ENCODE results near the gene RHOH.

RHOH gene

DNA sequence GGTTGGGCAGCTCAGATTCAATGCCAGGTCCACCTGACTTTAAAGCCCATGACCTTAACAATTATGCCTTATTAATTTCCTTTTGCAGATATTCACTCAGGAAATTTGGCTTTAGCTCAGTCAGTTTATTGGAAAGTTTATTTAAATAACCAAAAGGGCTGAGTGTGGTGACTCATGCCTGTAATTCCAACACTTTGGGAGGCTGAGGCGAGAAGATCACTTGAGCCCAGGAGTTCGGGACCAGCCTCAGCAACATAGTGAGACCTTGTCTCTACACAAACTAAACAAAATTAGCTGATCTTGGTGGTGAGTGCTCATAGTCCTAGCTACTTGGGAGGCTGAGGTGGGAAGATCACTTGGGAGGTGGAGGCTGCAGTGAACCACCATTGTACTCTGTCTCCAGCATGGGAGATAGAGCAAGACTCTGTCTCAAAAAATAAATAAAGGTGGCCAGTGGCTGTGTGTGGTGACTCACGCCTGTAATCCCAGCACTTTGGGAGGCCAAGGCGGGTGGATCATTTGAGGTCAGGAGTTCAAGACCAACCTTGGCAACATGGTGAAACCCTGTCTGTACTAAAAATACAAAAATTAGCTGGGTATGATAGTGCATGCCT lies 43.3 kb downstream of the RHOH start:
- DNase-seq: no peak

DNA sequence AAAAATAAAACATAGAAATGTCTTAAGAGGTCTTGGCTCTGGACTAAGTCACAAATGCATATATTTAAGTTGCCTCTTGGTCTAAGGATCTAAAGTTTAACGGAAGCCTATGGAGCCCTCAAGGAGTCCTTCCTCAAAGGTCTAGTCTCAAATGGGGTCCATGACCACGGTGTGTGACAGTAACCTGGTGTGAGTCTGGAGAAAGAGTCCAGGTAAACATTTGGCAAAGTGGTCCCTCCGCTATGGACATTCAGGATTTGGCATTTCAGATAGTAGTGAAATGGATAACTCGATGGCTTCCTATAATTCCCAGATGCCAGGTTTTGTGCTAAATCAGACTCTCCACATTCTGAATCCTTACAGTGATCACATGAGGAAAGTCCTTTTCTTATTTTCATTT lies 44.2 kb downstream of the RHOH start:
- DNase-seq: no peak

DNA sequence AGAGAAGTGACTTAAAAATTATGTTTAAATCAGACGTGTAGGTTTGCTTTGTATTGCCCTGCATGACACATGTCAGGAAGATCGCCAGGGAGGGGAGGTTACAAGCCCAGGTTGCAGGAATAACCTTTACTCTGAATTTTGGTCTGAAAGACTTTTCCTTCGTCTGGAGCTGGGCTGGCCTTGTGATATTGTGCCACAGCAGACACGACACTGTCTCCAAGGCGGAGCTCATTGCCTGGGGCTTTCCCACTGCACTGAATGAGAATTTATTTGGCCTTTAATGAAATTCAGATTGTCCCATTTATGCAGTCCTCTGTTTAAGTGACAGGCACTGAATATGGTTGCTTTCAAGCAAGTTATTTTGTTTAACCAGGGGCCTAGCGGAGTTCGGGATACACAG lies 45.1 kb downstream of the RHOH start:
- no peak for DNase-seq

DNA sequence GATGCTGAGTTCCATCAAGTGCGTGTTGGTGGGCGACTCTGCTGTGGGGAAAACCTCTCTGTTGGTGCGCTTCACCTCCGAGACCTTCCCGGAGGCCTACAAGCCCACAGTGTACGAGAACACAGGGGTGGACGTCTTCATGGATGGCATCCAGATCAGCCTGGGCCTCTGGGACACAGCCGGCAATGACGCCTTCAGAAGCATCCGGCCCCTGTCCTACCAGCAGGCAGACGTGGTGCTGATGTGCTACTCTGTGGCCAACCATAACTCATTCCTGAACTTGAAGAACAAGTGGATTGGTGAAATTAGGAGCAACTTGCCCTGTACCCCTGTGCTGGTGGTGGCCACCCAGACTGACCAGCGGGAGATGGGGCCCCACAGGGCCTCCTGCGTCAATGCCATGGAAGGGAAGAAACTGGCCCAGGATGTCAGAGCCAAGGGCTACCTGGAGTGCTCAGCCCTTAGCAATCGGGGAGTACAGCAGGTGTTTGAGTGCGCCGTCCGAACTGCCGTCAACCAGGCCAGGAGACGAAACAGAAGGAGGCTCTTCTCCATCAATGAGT lies 46.6 kb downstream of the RHOH start:
- no peak for DNase-seq

DNA sequence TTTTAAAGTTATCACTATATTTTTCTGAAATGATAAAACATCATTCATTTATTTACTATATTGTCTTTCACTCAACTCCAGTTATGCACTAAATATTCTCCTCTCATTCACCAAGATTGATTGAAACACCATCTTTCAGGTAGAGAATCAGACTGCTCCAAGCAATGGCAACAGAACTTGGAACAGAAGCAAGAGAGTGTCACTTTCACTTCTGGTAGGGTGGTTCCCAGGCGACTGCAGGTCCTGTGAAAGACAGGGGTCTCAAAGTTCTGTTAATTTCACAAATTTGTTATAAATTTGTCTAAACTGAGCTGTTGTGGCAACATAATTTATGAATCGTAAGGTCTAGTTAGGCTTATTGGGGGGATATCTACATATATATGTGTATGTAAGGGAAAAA lies 47.8 kb downstream of the RHOH start:
- no peak for DNase-seq

DNA sequence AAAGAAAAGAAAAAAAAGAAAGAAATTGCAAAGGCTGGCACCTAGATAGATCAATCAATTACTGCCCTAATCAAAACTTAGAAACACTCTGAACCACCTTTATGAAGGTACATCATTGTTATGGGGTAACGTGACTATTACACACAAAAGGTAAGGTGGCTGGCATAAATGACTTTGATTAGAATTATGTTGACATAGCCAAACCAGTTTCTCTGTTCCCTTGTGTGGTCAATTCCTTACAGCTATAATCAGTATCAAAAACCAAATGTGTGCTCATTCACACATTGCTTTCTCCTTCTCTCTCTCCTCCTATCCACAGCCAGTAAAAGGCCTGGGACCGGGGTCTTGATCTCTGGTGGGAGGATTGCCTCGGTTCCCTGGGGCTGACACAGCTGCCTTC lies 48.7 kb downstream of the RHOH start:
- DNase-seq: no peak

DNA sequence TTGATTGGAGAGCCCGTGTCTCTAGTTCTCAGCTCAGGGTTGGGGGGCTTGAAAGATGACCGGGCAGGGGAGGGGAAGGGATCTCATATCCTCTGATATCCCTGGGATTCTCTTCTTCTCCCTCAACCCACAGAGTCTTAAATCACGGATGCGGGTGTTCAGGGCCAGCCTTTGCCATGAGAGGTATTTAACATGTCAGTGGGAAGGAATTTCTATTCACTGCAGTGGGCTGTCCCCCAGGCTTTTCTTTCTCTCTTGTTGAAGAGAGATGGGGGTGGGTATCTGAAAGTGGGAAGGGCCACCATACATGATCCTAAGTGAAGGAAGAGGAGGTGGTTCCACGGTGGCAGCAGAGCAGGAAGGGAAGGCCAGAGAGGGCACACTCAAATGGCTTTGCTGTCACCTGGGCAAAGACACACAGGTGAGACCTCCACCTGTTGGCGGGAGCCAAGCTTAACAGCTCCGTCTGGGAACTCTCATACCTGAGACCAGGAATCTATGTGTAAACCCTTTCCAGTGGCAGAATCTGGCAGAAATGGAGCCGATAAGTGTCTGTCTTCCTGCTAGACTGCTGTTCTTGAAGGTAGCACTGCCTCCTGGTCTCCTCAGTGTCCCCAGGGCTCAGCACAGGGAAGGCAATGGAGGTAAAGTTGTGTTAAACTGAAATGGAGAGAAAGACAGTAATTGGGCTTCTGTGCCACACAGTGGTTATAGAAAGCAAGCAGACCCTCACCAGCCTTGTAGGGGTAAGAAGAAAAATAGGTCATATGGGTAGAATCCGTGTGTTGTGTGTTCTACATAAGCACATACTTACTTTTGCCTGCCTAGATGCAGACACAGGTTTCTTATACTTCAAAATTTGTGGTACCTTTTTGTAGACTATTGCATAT lies 49.4 kb downstream of the RHOH start:
- DNase-seq: no peak

DNA sequence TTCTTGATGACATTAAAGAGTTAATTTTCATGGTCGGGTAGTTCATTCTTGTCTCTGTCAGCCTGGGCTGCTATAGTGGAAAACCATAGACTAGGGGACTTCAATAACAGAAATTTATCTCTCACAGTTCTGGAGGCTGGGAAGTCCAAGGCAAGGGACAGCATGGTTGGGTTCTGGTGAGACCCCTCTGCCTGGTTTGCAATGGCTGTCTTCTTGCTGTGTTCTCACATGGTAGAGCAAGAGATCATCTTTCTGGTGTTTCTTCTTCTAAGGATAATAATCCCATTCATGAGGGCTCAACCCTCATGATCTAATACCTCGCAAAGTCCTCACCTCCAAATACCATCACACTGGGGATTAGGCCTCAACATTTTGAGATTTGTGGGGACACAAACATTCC lies 50.1 kb downstream of the RHOH start:
- no peak for DNase-seq

DNA sequence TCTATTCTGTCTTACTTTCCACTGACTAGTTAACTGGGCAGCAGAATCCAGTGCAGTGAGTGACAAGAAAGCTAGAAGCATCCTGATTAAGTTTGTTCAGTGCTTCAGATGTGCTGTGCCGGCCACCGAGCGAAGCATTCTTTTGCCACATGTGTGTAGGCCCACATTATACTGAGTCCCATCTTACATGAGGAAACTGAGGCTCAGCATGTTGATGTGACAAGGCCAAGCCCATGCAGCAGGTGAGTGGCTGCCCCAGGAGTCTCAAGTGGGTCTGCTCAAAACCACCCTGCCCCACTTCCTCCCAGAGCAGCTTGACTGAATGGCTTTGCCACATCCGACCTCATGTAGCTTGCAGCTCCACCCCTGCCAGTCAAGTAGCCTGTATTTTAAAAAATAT lies 50.5 kb downstream of the RHOH start:
- no peak for DNase-seq

DNA sequence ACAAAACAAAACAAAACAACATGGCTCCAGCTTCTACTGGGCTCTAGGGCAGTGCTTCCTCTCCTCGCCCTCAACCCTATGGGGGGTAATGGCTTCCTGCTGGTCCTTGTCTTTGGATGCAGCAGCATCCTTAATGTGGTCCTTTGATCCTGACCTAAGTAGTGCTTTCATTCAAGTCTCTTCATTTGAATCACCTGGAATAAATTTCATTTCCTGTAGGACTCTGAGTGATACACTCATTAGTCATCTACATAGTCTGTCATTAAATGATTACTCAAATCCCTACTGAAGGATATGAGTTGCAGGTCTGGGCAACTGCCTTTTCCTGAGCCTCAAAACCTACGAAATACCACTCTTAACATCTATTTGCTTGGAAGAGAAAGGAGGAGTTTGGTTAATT lies 54.5 kb downstream of the RHOH start:
- DNase-seq: no peak

DNA sequence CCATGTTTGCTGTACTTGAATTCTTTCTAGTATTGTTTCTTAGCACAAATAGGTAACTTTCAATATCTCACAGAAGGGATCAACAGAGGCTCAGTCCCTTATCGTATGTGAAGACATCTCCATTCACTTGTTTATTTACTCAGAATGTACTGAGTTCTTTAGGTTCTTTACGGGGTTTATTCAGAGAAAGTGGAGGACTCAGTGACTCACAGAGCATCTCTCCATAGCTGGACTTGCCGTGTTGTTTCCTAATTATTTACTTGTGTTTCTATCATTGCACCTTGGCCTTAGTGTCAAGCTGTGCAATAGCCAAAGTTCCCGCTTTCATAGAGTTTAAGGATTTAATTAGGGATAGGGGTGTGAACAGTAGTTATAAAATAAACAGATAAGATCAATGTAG lies 57.1 kb downstream of the RHOH start:
- DNase-seq: no peak

DNA sequence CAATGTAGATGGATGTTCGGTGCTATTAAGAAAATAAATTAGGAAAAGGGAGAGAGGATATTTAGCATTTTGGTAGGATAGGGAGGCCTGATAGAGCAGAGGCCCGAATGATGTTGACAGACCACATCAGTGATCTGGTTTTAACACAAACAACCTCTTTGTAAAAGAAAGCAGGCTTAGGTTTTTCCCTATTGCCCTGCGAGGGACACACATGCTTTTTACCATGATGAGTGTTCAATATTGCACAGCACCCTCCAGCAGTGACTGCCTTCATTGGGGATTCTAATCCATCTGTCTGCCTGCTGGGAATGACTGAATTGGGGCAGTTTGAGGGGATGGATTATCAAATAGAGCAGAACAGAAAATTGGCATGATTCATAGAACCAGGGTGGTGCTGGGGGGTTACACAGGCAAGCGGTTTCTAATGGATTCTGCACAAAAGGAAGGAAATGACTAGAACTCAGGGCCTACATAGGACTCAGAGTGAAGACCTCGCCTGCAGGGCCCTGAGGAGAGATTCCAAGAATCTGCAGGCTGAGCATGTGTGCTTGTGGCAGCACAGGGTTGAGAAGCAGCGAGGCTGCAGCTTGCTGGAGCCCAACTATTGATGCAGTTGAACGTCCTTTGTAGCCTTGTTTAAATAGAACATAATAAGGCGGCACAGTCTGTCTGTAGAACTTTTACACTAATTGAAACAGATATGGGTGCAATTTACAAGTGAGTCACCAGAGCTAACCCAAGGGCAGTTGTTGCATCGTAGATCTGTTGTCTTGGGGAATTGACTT lies 58.0 kb downstream of the RHOH start:
- DNase-seq: no peak

DNA sequence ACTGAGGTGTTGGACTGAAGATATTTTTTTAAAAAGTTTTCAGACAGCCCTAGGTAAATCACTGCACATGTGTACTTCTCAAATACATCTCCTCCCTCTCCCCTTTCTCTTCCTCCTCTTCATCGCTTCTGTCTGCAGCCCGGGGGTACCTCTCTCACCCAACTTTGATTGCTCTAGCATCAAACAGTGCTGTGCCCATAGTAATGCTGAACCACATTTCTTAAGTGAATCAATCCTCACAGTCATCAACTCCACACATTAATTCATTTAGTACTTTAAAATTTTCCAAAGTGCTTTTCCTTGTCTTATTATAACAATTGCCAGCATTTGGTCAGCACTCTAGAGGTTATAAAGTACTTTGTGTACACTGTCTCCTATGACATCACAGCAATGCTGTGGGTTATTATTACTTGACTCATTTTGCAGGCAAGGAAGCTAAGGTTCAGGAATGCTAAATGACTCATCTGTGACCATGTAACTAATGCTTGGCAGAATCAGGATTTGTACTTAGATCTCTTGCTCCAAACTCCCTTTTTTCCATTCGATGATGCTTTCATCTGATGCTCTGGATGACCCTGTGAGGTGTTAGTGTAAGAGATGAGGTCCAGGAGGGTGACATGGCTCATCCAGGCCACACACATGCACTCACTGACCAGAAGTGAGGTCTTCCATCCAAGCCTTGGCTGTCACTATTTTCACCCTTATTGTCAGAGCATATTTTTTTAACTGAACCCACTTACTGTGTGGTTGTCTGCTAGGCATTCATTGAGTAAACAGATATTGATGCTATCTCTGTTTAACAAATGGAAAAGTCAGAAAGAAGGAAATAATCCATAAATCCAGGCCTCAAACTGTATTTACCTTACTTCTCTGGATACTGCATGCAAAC lies 58.8 kb downstream of the RHOH start:
- DNase-seq: no peak

DNA sequence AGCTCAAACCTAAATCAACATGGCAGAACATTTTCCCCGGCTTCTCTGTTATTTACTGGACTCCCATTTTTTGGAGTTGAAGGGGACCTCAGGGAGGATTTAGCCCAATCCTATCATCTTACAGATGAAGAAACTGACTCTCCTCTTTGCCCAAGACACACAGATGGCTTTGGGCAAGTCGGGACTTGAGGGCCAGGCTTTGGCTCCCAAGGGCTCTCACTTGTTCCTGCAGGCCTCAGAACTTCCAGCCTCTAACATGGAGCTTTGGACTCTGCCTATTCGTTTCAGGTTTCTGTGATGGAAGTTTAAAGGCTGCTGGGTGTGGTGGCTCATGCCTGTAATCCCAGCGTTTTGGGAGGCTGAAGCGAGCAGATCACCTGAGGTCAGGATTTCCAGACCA lies 59.5 kb downstream of the RHOH start:
- no peak for DNase-seq

DNA sequence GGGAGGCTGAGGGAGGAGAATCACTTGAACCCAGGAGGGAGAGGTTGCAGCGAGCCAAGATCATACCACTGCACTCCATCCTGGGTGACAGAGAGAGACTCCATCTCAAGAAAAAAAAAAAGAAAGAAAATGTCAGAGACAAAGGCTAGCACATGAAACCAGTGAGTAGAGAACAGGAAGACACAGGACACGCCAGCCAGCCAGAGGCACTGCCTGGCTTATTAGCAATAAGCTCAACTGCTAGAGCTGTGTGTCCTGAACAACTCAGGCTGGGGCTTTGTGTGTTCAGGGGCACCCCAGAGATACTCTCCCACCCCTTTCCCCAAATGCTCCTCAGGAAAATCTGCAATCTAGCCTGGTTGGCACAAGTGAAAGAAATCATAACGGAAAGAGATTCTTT lies 60.0 kb downstream of the RHOH start:
- DNase-seq: no peak

DNA sequence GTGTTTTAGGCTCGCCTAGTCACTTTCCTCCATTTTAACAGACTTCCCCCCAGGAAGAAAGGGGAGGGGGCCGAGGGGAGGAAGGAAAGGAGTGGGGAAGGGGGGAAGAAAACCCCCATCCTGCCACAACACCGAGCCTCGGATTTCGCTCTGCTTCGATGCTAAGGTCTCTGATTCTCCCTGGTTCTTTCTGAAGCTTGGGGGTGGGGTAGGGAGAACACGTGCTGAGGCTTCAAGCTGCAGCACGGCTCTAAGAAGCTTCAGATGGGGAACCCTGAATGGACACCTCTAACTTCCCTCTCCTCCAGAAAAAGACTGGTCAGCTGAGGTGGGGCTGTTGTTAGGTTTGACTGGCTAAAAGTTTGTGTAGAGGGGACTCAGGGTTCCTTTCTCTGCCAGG lies 61.8 kb downstream of the RHOH start:
- no peak for DNase-seq

DNA sequence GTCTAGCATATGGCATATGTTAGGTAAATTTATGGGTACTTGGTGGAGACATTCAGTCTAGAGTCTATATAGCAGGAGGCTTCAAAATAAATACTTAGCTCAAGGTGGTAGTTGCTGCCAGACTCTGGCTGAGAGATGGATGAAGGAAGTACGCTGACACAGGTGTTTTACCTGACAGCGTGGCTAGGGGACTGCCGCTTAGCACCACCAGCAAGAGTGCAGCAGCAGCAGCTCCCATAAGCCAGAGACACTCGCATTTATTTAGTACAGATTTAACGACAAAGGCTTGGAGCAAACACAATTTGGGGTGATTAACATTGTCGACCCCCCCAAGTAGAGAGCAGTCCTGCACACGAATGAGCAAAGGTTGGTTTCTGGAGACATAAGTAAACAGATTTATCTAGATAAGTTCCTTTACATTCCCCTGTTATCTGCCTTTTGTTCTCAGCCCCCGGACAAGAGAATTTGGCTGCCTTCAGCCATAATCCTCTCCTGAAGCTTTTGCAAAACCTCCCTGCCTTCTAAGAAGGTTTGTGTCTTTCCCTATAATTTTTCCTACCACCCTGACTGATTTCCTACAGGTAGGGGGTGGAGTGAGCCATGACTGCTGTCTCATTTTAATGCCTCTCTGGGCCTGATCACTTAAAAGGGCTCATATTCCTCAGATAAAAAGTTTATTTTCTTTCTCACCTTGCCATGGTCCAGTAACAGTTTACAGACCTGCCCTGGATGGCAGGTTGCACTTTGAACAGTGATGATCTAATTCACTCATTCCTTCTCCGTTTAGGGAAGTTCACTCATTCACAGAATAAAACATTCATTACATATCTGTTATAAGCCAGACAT lies 64.6 kb downstream of the RHOH start:
- DNase-seq: no peak

DNA sequence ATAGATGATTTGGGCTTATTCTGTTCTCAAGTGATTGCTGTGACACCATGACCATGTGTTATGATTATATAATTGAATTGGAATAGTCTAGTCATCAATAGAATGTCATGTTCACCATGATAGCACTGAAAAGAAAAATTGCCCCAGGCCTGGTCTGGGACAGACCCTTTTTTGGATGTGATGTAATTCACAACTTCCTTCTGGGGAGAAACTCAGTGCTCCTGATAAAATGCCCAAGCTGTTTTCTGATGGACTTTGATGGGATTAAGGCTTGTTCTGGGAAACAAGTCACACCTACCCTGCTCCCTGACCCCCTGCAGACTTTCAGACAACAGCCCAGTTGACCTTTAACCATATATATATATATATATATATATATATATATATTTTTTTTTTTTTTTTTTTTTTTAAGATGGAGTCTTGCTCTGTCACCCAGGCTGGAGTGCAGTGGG lies 65.3 kb downstream of the RHOH start:
- no peak for DNase-seq

DNA sequence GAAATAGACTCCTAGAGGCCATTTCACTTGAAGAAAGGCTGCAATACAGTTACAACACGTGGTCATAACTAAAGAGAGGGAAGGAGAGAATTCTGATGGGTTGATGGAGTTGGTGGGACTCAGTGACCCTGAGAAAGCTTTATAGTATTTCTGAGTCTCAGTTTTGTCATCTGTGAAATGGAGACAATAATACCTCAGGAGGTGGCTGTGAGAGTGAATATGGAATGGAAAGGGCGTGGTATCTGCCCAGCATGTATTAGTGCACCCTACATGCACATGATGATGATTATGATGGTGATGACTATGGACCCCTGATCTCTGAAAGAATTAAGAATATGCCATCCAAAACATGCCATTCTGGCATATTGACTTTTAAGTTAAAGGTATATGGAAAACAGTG lies 66.0 kb downstream of the RHOH start:
- no peak for DNase-seq

DNA sequence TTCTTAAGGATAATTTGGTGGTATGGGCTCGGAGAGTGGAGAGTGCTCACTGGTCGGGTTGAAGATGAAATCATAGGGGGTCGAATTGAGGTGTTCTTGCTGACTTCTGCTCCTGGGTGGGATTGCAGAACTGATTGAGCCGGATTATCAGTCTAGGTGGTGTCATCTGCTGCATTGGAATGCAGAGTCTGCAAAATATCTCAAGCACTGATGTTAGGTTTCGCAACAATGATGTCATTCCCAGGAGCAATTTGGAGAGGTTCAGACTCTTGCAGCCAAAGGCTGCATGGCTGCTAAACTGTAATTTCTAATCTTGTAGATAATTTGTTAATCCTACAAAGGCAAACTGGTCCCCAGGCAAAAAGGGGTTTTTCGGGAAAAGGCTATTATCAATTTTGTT lies 67.7 kb downstream of the RHOH start:
- no peak for DNase-seq

Measured in SIG-M5 (cell line).